ENCODE measurements around the gene TTLL6. TPM values are rescaled to one million over a fixed set of nuclear protein-coding genes. Genes with fewer than 3 reads are reported as not detected.

TTLL6 gene
- total RNA-seq, 1 donor from 2014 or later = not detected

DNA sequence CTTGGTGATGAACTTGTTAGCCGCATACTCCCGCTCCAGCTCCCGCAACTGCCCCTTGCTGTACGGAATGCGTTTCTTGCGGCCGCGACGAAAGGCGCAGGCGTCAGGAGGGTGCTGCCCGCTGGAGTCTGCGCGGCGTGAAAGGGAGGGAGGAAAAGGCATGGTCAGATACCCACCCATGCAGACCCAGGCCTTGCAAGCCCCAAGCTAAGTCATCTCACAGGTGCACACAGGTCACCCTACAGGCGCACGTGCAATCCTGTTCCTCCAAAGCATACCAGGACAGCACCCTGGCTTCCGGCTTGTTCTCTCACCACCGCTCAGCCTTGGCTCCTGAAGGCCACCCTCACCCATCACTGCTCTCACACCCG is 90.1 kb downstream of the TTLL6 start:
- Histone ChIP-seq H3K27me3 (ENCODE audit: control insufficient read depth, insufficient read depth, low read length) (peaks cover 85% of the 10 kb centered on the region), H3K4me3 (ENCODE audit: low read depth, low read length) (no peak overlapping the region), H3K36me3 (ENCODE audit: control insufficient read depth, insufficient read depth, low read length) (no peaks in the 10 kb centered on the region)
- FAIRE-seq (no peak), DNase-seq (ENCODE audit: low read depth) (no peak)
- no peak for TF ChIP-seq CTCF (IDR thresholded peaks at IDR 0.05; ENCODE audit: insufficient read depth, low read length, severe bottlenecking)

DNA sequence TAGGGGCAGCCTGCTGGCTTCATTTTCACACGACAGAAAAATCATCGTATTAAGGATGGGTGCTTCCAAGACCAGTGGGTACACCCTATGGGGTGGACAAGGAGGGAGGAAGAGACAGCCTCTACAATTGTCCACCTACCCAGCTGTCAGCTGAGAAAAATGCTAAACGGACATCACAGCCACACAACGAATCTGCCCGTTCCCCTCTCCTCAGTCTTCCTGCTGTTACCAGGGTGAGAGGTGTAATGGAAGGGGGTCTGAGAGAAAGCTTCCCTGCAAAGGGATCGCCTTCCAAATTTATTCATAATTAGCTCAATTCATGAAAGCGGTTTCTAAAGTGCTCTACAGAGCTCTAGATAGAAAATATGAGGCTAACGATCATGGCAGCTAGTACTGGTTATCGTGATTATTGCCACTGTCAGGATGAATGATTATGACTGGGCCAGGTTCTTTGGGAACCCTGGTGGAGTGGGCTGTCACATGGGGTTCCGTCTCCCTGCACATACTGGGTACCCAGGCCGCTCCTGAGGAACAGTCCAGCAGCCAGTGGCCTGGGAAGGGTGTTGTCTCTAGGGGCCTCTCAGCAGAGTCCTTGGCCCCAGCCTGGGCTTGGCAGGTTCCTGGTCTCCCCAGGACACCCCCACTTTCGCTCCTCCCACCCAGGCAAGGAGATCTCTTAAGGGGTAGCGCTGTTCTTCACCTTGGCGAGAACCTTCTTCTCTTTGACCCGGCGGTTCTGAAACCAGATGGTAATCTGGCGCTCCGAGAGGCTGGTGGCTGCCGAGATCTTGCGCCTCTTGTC is 90.7 kb downstream of the TTLL6 start:
- H3K27me3 ChIP-seq (ENCODE audit: control insufficient read depth, insufficient read depth, low read length) = peaks cover 87% of the 10 kb centered on the region
- H3K36me3 ChIP-seq (ENCODE audit: control insufficient read depth, insufficient read depth, low read length) = no peaks in the 10 kb centered on the region
- no peak for DNase-seq (ENCODE audit: low read depth)
- H3K4me3 ChIP-seq (ENCODE audit: low read depth, low read length) = no peak overlapping the region
- TF ChIP-seq CTCF (IDR thresholded peaks at IDR 0.05; ENCODE audit: insufficient read depth, low read length, severe bottlenecking) = no peak
- FAIRE-seq = no peak

DNA sequence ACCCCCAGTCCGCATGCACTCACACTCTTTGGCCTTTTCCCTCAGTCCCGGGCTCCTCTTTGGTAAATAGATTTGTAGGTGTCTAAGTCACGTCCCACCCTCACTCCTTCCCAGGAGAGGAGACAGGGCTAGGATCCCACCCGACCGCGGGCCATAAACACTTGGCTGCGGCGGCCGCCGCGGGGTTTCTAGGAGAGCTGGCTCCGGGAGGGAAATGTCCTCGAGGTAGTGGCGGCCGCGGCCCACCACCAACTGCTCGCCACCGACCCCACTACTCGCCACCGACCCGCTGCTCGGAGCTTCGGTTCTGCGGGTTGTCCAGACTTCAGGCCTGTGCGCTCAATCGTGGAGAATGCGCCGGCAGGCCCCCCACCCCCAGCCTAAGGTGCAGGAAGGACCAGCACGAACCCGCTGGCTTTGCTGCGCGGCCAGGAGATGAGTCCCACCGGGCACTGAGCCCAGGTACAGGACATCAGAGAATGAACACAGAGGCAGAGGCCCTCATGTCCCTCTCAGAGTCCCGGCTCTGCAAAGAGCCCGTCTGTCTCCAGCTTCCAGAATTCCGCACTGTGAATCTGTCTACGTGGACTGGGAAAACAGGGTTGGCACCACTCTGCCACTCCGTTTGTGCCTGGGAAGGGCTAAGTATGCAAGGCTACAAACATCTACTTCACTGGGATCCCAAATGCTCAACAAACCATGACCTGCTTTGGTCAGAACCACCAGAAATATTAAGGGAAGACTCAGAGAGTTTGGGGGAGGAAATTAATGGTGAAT is 91.6 kb downstream of the TTLL6 start:
- no peaks in the 10 kb centered on the region for H3K36me3 ChIP-seq (ENCODE audit: control insufficient read depth, insufficient read depth, low read length)
- TF ChIP-seq CTCF (IDR thresholded peaks at IDR 0.05; ENCODE audit: insufficient read depth, low read length, severe bottlenecking) = no peak
- H3K27me3 ChIP-seq (ENCODE audit: control insufficient read depth, insufficient read depth, low read length) = peaks cover 92% of the 10 kb centered on the region
- H3K4me3 ChIP-seq (ENCODE audit: low read depth, low read length) = no peak overlapping the region
- no peak for DNase-seq (ENCODE audit: low read depth)
- no peak for FAIRE-seq

GRCh38 chr17:48725004-48725287 is 92.1 kb downstream of the TTLL6 start:
- Histone ChIP-seq H3K27me3 (ENCODE audit: control insufficient read depth, insufficient read depth, low read length) (peaks cover 92% of the 10 kb centered on the region), H3K36me3 (ENCODE audit: control insufficient read depth, insufficient read depth, low read length) (no peaks in the 10 kb centered on the region), H3K4me3 (ENCODE audit: low read depth, low read length) (no peak overlapping the region)
- no peak for DNase-seq (ENCODE audit: low read depth)
- TF ChIP-seq CTCF (IDR thresholded peaks at IDR 0.05; ENCODE audit: insufficient read depth, low read length, severe bottlenecking) = no peak
- no peak for FAIRE-seq

- Histone ChIP-seq H3K27me3 (ENCODE audit: control insufficient read depth, insufficient read depth, low read length) (peaks cover 90% of the 10 kb centered on the region), H3K36me3 (ENCODE audit: control insufficient read depth, insufficient read depth, low read length) (no peaks in the 10 kb centered on the region), H3K4me3 (ENCODE audit: low read depth, low read length) (no peak overlapping the region)
- FAIRE-seq (no peak), DNase-seq (ENCODE audit: low read depth) (peak; percentile 41)
- peak; percentile 72 for TF ChIP-seq CTCF (IDR thresholded peaks at IDR 0.05; ENCODE audit: insufficient read depth, low read length, severe bottlenecking)
Measured at GRCh38 chr17:48724251-48725003, 92.6 kb downstream of the TTLL6 start.

Measured in bronchial epithelial cell (primary cell).